Sigmoid colon (tissue), 4 donors: ENCODE measurements around the gene FAM229B.

Experiments
- CTCF ChIP-seq, 4 experiments: fragments of 450-650 bp in 3 of 4; fragments of 200-600 bp in 1 of 4; IDR thresholded peaks; one replicate each; pipeline ENCODE4 v1.5.1; 2016 to 2019; ENCODE audit warnings: antibody characterized with exemption in 4 of 4, mild to moderate bottlenecking in 3 of 4, moderate library complexity in 2 of 4
- EP300 ChIP-seq, 4 donors: sonication (generic); formaldehyde crosslinking; IDR thresholded peaks; one replicate each; pipeline ENCODE4 v1.6.1; 2017; ENCODE audit warnings: antibody characterized with exemption in 4 of 4

- TF ChIP-seq EP300 (IDR thresholded peaks at IDR 0.05), result peak in 2 of 4 donors; percentile 21 to 55
- no peak for TF ChIP-seq CTCF (IDR thresholded peaks at IDR 0.05)
These were observed 49.6 kb upstream of the FAM229B start for GRCh38 chr6:112037783-112038216.
